ENCODE data around the gene FUT3.

The FUT3 gene

DNA sequence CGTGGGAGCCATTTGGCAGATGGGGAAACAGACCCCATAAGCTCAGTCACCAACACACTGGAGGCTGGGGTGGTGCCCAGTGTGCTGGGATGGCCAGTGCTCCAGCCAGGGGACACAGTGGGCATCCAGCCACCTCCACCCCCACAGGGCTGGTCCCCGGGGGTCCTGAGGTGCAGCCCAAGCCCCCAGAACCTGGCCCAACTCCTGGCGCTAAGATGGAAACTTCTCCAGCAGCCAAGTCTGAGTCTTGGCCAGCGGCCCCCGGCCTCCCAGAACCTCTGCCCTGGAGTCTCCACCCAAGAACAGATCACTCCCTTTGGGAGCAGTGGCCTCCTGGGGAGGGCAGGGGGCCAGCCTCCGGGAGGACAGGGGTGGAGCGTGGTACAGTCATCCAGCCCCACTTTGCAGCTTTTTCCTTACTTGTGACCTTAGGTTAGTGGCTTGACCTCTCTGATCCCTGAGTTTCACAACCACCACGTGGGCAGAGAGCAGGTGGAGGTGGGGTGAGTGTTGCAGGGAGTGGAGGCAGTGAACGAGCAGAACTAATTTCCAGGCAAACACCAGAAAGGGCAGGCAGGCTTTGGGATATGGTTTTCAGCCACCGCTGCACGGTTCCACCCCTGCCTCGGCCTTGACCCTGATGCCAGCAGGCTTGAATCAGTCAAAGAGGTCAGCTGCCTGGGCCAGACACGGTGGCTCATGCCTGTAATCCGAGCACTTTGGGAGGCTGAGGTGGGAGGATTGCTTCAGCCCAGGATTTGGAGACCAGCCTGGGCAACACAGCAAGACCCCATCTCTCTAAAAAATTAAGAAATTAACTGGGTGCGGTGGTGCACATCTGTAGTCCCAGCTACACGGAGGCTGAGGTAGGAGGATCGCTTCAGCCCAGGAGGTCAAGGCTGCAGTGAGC lies 50.6 kb downstream of the FUT3 start:
- FAIRE-seq, result no peak

- no peak for FAIRE-seq
Observed at GRCh38 chr19:5799247-5800241, 51.7 kb downstream of the FUT3 start.

DNA sequence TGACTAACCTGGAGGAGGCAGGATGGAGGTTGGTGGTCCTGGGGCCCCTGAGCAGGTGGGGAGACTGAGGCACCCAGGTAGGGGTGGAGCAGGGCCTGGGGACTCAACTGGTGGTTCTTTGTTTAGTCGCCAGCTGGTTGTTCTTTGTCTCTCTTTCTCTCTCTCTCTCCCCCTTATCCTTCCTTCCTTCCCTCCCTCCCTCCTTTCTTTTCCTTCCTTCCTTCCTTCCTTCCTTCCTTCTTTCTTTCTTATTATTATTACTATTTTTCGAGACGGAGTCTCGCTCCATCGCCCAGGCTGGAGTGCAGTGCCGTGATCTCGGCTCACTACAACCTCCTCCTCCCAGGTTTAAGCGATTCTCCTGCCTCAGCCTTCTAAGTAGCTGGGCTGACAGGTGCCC lies 53.0 kb downstream of the FUT3 start:
- FAIRE-seq, result no peak

DNA sequence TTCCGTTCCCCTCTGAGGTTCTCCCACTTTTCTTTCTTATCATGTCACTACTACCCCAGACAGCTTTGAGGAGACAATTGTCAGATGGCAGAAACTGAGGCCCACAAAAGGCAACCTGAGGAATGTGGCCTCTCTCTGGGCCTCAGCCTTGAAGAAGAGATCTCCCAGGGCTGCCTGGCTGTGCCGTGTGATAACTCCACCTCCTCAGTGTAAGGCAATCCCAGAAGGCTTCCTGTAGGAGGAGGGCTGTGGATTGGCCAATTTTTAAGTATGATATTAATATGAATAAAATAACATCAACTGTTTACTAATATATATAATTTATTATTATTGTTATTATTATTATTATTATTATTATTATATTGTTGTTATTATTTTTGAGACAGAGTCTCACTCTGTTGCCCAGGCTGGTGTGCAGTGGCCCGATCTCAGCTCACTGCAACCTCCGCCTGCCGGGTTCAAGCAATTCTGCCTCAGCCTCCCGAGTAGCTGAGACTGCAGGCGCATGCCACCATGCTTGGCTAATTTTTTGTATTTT lies 55.8 kb downstream of the FUT3 start:
- no peak for FAIRE-seq

GRCh38 chr19:5793188-5793587 lies 58.1 kb downstream of the FUT3 start:
- no peak for FAIRE-seq

Measured in endometrium (tissue), 2 donors.